ENCODE measurements around the gene GAB2.

Gene GAB2

DNA sequence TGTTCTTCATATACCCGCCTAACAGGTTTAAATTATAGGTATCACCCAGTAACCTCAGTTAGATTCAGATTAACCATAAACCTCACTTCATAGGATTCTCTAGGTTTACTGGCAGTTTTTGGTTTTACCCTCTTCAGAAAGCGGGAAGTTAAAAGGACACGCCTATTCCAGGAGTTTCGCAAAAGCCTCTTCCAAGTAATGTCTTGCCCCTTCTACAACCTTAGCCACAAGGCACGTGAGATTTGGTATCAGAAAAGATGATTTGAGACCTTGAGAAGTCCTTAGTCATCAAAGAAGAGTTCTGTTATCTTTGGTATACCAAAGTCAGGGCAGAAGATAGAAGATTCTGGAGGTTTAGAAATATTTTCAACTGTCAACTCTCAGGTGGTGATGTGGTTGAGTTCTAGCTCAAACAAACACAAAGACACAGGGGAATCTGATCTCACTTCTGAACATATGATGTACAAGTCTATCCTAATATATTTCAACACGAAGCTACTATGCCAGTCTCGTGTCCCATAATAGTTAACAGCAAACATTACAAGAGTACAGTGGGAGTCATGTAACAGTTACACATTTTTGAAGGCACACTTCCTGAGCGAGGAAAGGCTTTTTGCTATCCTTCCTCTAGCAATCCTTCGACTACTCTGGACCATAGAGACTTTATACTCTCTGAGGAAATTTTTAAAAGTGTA, 125.4 kb downstream of the GAB2 start:
- Mint-ChIP-seq H3K36me3 (ENCODE audit: low read depth) (peaks cover 5% of the 10 kb centered on the region), H3K27ac (no peak overlapping the region), H3K27me3 (ENCODE audit: low read depth, poor library complexity) (no peaks in the 10 kb centered on the region), H3K4me3 (no peak overlapping the region), H3K9me3 (no peaks in the 10 kb centered on the region), H3K4me1 (peaks cover 11% of the 10 kb centered on the region)
- TF ChIP-seq, protein P1, sequence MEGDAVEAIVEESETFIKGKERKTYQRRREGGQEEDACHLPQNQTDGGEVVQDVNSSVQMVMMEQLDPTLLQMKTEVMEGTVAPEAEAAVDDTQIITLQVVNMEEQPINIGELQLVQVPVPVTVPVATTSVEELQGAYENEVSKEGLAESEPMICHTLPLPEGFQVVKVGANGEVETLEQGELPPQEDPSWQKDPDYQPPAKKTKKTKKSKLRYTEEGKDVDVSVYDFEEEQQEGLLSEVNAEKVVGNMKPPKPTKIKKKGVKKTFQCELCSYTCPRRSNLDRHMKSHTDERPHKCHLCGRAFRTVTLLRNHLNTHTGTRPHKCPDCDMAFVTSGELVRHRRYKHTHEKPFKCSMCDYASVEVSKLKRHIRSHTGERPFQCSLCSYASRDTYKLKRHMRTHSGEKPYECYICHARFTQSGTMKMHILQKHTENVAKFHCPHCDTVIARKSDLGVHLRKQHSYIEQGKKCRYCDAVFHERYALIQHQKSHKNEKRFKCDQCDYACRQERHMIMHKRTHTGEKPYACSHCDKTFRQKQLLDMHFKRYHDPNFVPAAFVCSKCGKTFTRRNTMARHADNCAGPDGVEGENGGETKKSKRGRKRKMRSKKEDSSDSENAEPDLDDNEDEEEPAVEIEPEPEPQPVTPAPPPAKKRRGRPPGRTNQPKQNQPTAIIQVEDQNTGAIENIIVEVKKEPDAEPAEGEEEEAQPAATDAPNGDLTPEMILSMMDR (IDR thresholded peaks at IDR 0.05), result no peak
- DNase-seq, result no peak

DNA sequence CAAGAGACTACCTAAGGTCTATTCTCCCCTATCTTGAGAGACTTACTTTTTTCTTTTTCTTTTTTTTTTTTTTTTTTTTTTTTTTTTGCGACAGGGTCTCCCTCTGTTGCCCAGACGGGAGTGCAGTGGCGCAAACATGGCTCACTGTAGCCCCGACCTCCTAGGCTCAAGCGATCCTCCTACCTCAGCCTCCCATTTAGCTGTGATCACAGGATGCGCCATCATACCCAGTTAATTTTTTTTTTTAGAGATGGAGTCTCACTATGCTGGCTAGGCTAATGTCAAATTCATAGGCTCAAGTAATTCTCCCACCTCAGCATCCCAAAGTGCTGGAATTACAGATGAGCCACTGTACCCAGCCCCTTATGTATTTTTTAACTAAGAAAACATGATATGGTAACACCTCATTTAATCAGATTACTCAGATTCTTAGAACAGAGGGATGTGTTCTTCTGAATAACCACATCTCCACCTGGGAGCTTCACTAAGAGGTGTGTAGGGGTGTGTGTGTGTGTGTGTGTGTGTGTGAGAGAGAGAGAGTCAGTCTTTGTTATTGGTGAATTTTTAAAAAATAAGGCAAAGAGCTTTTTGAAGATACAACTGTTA, 126.0 kb downstream of the GAB2 start:
- Mint-ChIP-seq H3K36me3 (ENCODE audit: low read depth) (peaks cover 5% of the 10 kb centered on the region), H3K4me1 (peaks cover 4% of the 10 kb centered on the region), H3K27me3 (ENCODE audit: low read depth, poor library complexity) (no peaks in the 10 kb centered on the region), H3K4me3 (no peak overlapping the region), H3K27ac (no peak overlapping the region), H3K9me3 (no peaks in the 10 kb centered on the region)
- no peak for DNase-seq
- TF ChIP-seq, protein P1 (IDR thresholded peaks at IDR 0.05), result no peak

DNA sequence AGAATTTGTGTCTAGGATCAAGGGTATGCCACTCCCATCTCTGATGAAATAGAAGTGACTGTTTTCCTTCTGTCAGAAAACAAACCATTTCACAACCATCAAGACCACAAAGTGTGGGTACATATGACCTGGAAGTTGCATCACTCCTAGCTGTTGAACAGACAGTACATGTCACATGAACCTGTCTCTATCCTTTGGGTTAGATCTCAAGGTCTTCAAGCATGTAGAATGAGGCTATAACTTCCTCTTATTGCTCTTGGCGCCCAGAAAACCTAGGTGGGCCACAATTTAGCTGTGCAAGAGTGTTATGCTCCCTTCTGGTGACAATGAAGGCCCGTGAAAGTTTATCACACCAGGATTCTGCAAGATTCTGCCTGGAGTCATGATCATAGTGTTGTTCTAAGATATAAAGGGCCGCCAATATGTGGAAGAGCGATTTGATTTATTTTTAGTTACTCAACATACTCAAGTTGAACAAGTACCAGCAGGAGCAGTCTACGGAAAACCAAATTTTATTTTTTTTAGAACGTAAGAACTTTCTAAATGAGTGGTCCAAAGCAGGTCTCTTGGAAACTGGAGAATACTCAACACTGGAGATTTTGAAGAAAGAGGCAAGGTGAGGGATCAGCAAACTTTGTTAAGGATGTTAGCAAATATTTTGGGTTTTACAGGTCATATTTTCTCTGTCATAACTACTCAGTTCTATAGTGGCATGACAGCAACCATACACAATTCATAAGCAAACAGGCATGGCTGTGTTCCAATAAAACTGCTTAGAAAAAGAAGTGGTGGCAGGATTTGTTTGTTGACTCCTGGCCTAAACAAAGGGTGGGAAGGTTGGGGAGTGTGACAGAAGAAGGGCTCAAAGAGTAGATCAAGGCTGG, 127.1 kb downstream of the GAB2 start:
- Mint-ChIP-seq H3K4me3 (no peak overlapping the region), H3K27ac (no peak overlapping the region), H3K27me3 (ENCODE audit: low read depth, poor library complexity) (no peaks in the 10 kb centered on the region), H3K36me3 (ENCODE audit: low read depth) (peaks cover 5% of the 10 kb centered on the region), H3K4me1 (no peaks in the 10 kb centered on the region), H3K9me3 (no peaks in the 10 kb centered on the region)
- TF ChIP-seq, protein P1 (IDR thresholded peaks at IDR 0.05), result no peak
- no peak for DNase-seq

DNA sequence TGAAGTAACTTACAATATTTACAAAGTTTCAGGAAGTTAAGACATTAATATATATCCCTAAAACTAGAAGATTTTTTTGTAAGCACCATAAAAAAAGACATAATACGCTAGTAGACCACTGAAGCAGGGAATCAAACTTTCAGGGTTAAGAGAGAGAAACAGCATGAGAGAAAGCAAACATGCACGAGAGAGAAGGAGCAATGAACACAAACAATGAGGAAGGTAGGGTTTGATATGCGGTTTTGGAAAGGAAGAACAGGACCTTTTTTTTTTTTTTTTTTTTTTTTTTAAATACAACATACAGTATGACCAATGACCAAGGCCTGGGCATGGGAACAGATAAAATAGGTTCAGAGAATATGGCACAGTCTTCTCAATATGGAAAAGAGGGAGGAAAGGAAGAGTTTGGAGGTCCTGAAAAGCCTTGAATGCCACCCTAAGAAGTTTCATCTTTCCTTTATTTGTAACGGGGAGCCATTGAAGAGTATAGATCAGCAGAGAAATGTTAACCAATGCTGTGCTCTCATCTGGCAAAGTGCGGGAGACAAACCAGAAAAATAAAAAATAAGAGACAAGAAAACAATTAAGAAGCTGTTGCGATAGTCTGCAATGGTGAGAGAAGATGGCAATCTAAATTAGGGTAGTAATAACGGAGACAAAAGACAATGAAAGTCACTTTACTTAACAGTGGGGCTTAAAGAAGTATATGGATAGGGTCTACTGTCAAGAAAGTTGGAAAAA, 127.9 kb downstream of the GAB2 start:
- Mint-ChIP-seq H3K9me3 (no peaks in the 10 kb centered on the region), H3K4me3 (no peak overlapping the region), H3K27ac (no peak overlapping the region), H3K27me3 (ENCODE audit: low read depth, poor library complexity) (no peaks in the 10 kb centered on the region), H3K4me1 (no peaks in the 10 kb centered on the region), H3K36me3 (ENCODE audit: low read depth) (peaks cover 5% of the 10 kb centered on the region)
- TF ChIP-seq, protein P1 (IDR thresholded peaks at IDR 0.05), result no peak
- no peak for DNase-seq

DNA sequence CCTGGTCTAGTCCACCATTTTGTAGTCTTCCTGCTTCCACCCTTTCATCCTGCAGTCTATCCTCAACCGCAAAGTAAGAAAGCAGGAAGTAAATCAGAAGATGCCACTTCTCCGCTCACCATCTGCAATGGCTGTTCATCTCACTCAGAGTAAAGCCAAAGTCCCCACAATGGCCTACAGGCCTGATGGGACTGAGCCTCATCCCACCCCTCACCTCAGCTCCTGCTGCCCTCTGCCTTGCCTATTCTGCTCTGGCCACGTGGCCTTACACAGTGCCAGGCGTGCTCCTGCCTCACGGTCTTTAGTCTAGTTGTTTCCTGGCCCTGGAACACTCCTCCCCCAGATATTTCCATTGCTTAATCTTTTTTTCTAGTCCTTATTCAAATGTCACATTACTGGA, 133.4 kb downstream of the GAB2 start:
- no peaks in the 10 kb centered on the region for H3K9me3 Mint-ChIP-seq
- H3K4me1 Mint-ChIP-seq, result no peaks in the 10 kb centered on the region
- H3K36me3 Mint-ChIP-seq (ENCODE audit: low read depth), result no peaks in the 10 kb centered on the region
- H3K27ac Mint-ChIP-seq, result no peak overlapping the region
- H3K27me3 Mint-ChIP-seq (ENCODE audit: low read depth, poor library complexity), result peaks cover 4% of the 10 kb centered on the region
- DNase-seq, result no peak
- TF ChIP-seq, protein P1 (IDR thresholded peaks at IDR 0.05), result no peak
- H3K4me3 Mint-ChIP-seq, result no peak overlapping the region

Measured in nephron progenitor cell (in vitro differentiated cells).